ENCODE measurements around the gene TRIM10.

Gene TRIM10

GRCh38 chr6:30160785-30161531, at the start of gene TRIM10:
Gene TRIM10, minus strand, starts transcription at chr6:30161211. Its CDS starts 353 bp downstream, at chr6:30160858.
- no peak for DNase-seq (ENCODE audit: low read depth in 2 of 2)

GRCh38 chr6:30207619-30208295, 46.7 kb upstream of the TRIM10 start:
- DNase-seq (ENCODE audit: low read depth in 2 of 2) = no peak

GRCh38 chr6:30206799-30207618, 46.0 kb upstream of the TRIM10 start:
- no peak for DNase-seq (ENCODE audit: low read depth in 2 of 2)

- DNase-seq (ENCODE audit: low read depth in 2 of 2) = no peak
These were observed 45.1 kb upstream of the TRIM10 start for GRCh38 chr6:30206152-30206551.

- DNase-seq (ENCODE audit: low read depth in 2 of 2) = no peak
These were observed 43.1 kb upstream of the TRIM10 start for GRCh38 chr6:30204116-30204515.

- DNase-seq (ENCODE audit: low read depth in 2 of 2) = no peak
These were observed 41.4 kb upstream of the TRIM10 start for GRCh38 chr6:30202366-30202765.

- no peak for DNase-seq (ENCODE audit: low read depth in 2 of 2)
These were observed 39.7 kb upstream of the TRIM10 start for GRCh38 chr6:30200551-30201281.

- DNase-seq (ENCODE audit: low read depth in 2 of 2) = no peak
These were observed 37.4 kb upstream of the TRIM10 start for GRCh38 chr6:30198166-30199084.

GRCh38 chr6:30196376-30196775, 35.4 kb upstream of the TRIM10 start:
- no peak for DNase-seq (ENCODE audit: low read depth in 2 of 2)

GRCh38 chr6:30195951-30196350, 34.9 kb upstream of the TRIM10 start:
- DNase-seq (ENCODE audit: low read depth in 2 of 2) = no peak

GRCh38 chr6:30194797-30195690, 34.0 kb upstream of the TRIM10 start:
- DNase-seq (ENCODE audit: low read depth in 2 of 2) = no peak

- DNase-seq (ENCODE audit: low read depth in 2 of 2) = no peak
These were observed 31.1 kb upstream of the TRIM10 start for GRCh38 chr6:30192076-30192475.

- DNase-seq (ENCODE audit: low read depth in 2 of 2) = no peak
These were observed 27.5 kb upstream of the TRIM10 start for GRCh38 chr6:30188541-30188940.

GRCh38 chr6:30185846-30186484, 25.0 kb upstream of the TRIM10 start:
- no peak for DNase-seq (ENCODE audit: low read depth in 2 of 2)

- DNase-seq (ENCODE audit: low read depth in 2 of 2) = no peak
These were observed 23.5 kb upstream of the TRIM10 start for GRCh38 chr6:30184417-30185031.

GRCh38 chr6:30180145-30180544, 19.1 kb upstream of the TRIM10 start:
- no peak for DNase-seq (ENCODE audit: low read depth in 2 of 2)

- no peak for DNase-seq (ENCODE audit: low read depth in 2 of 2)
These were observed 17.8 kb upstream of the TRIM10 start for GRCh38 chr6:30178837-30179236.

GRCh38 chr6:30175765-30176164, 14.8 kb upstream of the TRIM10 start:
- no peak for DNase-seq (ENCODE audit: low read depth in 2 of 2)

- DNase-seq (ENCODE audit: low read depth in 2 of 2) = no peak
These were observed 11.7 kb upstream of the TRIM10 start for GRCh38 chr6:30172681-30173080.

Measured in stimulated activated CD8-positive, alpha-beta memory T cell treated with anti-CD3 and anti-CD28 coated beads, Interleukin-15, amount 100 ng/mL, for 48 hours (primary cell).